A549 (cell line): ENCODE results near the gene RTN4. TPM values are rescaled to one million over a fixed set of nuclear protein-coding genes. Genes with fewer than 3 reads are reported as not detected.

Experiments used
- ATAC-seq, 2 experiments: fragments of 200-7000 bp in 1 of 2; fragments of >200 bp in 1 of 2; cut with Nextera tagmentation in 1 of 2; cut with Tn5 transposase in 1 of 2; 3 replicates each; pipeline versions ENCODE4 v1.8.0 to v1.9.1; 2018 to 2020; ENCODE audit warnings: mild to moderate bottlenecking in 1 of 2, moderate library complexity in 1 of 2
- CTCF ChIA-PET: fragments of 300-600 bp; sonication (Branson Sonifier 250); formaldehyde crosslinking; extraction: SDS; loops from one replicate; lab custom pipeline; 2021; ENCODE audit warnings: antibody characterized with exemption, inconsistent platforms; lab: Yijun Ruan, JAX
- POLR2A ChIA-PET: fragments of 350-600 bp; formaldehyde crosslinking; extraction: SDS; loops from one replicate; lab custom pipeline; 2021; ENCODE audit warnings: antibody characterized with exemption, inconsistent platforms; lab: Yijun Ruan, JAX
- DNase-seq, 2 experiments: peaks; one replicate each; pipeline versions ENCODE4 v3.0.0 to v3.0.0-alpha.2; 2011 to 2016; ENCODE audit warnings: low read depth in 1 of 2, low spot score in 1 of 2
- FAIRE-seq: peaks from 2 replicates; lab custom pipeline; 2011; peaks lifted over from hg19 to GRCh38; lab: Jason Lieb, UNC
- H3K27ac ChIP-seq, 2 experiments: fragments of >200 bp; sonication (Bioruptor Twin); formaldehyde crosslinking; 3 replicates each; pipeline ENCODE4 v1.5.1; 2016 to 2017
- H3K4me1 ChIP-seq: fragments of >200 bp; sonication (Bioruptor Twin); formaldehyde crosslinking; 3 replicates; pipeline ENCODE4 v1.6.1; 2016
- H3K4me2 ChIP-seq: fragments of >200 bp; sonication (Bioruptor Twin); formaldehyde crosslinking; 3 replicates; pipeline ENCODE4 v1.6.1; 2016
- H3K4me3 ChIP-seq: fragments of >200 bp; sonication (Bioruptor Twin); formaldehyde crosslinking; 3 replicates; pipeline ENCODE4 v1.5.1; 2016
- H3K9me3 ChIP-seq: fragments of >200 bp; sonication (Bioruptor Twin); formaldehyde crosslinking; 3 replicates; pipeline ENCODE4 v1.6.1; 2016
- BHLHE40 ChIP-seq: IDR thresholded peaks from 2 replicates; pipeline ENCODE4 v1.6.1; 2012; ENCODE audit warnings: low read depth, low read length, inconsistent platforms
- CBX2 ChIP-seq: fragments of 200-600 bp; sonication (generic); IDR thresholded peaks from 2 replicates; pipeline ENCODE4 v1.6.1; 2016; ENCODE audit warnings: low read depth, mild to moderate bottlenecking, borderline replicate concordance
- CTCF ChIP-seq: fragments of >200 bp; sonication (Bioruptor Twin); formaldehyde crosslinking; IDR thresholded peaks from 3 replicates; pipeline ENCODE4 v1.5.1; 2016
- E2F6 ChIP-seq: IDR thresholded peaks from 2 replicates; pipeline ENCODE4 v1.6.1; 2012; ENCODE audit warnings: low read depth, borderline replicate concordance
- EHF ChIP-seq: fragments of 250-450 bp; sonication (Bioruptor Pico); IDR thresholded peaks from 2 replicates; pipeline ENCODE4 v1.5.0; 2020; ENCODE audit warnings: mild to moderate bottlenecking
- ELK1 ChIP-seq: fragments of 150-350 bp; IDR thresholded peaks from 2 replicates; pipeline ENCODE4 v1.6.1; 2014; ENCODE audit warnings: low read depth, mild to moderate bottlenecking, low read length
- EP300 ChIP-seq, 2 experiments: fragments of >200 bp; sonication (Bioruptor Twin); formaldehyde crosslinking; IDR thresholded peaks; 2 replicates in 1 of 2; 3 replicates in 1 of 2; pipeline ENCODE4 v1.6.1; 2016 to 2017
- ESRRA ChIP-seq: fragments of 150-350 bp; IDR thresholded peaks from 2 replicates; pipeline ENCODE4 v1.6.1; 2014; ENCODE audit warnings: mild to moderate bottlenecking, low read length, borderline replicate concordance
- FOSB ChIP-seq: fragments of 250-450 bp; sonication (Bioruptor Pico); IDR thresholded peaks from 2 replicates; pipeline ENCODE4 v1.5.0; 2020; ENCODE audit warnings: mild to moderate bottlenecking, moderate library complexity
- HMGXB4 ChIP-seq: fragments of 250-450 bp; sonication (Bioruptor Pico); IDR thresholded peaks from 2 replicates; pipeline ENCODE4 v1.5.0; 2021; ENCODE audit warnings: mild to moderate bottlenecking, moderate library complexity, borderline replicate concordance
- HOXA7 ChIP-seq: fragments of 250-450 bp; sonication (Bioruptor Pico); IDR thresholded peaks from 2 replicates; pipeline ENCODE4 v1.5.0; 2020; ENCODE audit warnings: mild to moderate bottlenecking, moderate library complexity
- HOXB5 ChIP-seq: fragments of 250-450 bp; sonication (Bioruptor Pico); IDR thresholded peaks from 2 replicates; pipeline ENCODE4 v1.5.0; 2020; ENCODE audit warnings: mild to moderate bottlenecking, moderate library complexity
- JUN ChIP-seq, 2 experiments: fragments of >200 bp; sonication (Bioruptor Twin); formaldehyde crosslinking; IDR thresholded peaks; 2 replicates in 1 of 2; 3 replicates in 1 of 2; pipeline ENCODE4 v1.6.1; 2016 to 2017
- JUNB ChIP-seq: fragments of >200 bp; sonication (Bioruptor Twin); formaldehyde crosslinking; IDR thresholded peaks from 2 replicates; pipeline ENCODE4 v1.6.1; 2016
- MAFK ChIP-seq: fragments of 450-650 bp; IDR thresholded peaks from 2 replicates; pipeline ENCODE4 v1.6.1; 2014; ENCODE audit not compliant: partially characterized antibody
- NFE2L2 ChIP-seq: fragments of 150-350 bp; conservative IDR thresholded peaks from 2 replicates; pipeline ENCODE4 v1.6.1; 2014; ENCODE audit warnings: low read length
- NPAS2 ChIP-seq: fragments of 250-450 bp; sonication (Bioruptor Pico); IDR thresholded peaks from 2 replicates; pipeline ENCODE4 v1.8.0; 2022; ENCODE audit warnings: mild to moderate bottlenecking, moderate library complexity, borderline replicate concordance
- POLR2AphosphoS2 ChIP-seq: conservative IDR thresholded peaks from 2 replicates; pipeline ENCODE4 v1.6.1; 2012; ENCODE audit warnings: low read length, improper control_type of control experiment, inconsistent platforms
- RAD21 ChIP-seq, 2 experiments: fragments of >200 bp in 1 of 2; sonication (Bioruptor Twin) in 1 of 2; formaldehyde crosslinking in 1 of 2; IDR thresholded peaks in 1 of 2; conservative IDR thresholded peaks in 1 of 2; 2 replicates in 1 of 2; 3 replicates in 1 of 2; pipeline ENCODE4 v1.6.1; 2012 to 2018; ENCODE audit warnings: inconsistent platforms in 1 of 2
- REST ChIP-seq: fragments of 200-600 bp; sonication (generic); IDR thresholded peaks from 2 replicates; pipeline ENCODE4 v1.6.1; 2016; ENCODE audit warnings: antibody characterized with exemption, mild to moderate bottlenecking, moderate library complexity
- RNF2 ChIP-seq: fragments of 200-600 bp; sonication (generic); IDR thresholded peaks from 2 replicates; pipeline ENCODE4 v1.6.1; 2016; ENCODE audit warnings: low read depth, mild to moderate bottlenecking, antibody characterized with exemption, moderate library complexity, borderline replicate concordance
- USF2 ChIP-seq: fragments of 450-650 bp; IDR thresholded peaks from 2 replicates; pipeline ENCODE4 v1.6.1; 2014; ENCODE audit warnings: antibody characterized with exemption
- ZC3H11A ChIP-seq: fragments of 450-650 bp; IDR thresholded peaks from 2 replicates; pipeline ENCODE4 v1.6.1; 2014; ENCODE audit warnings: antibody characterized with exemption, mild to moderate bottlenecking
- ZNF302 ChIP-seq: fragments of 250-450 bp; sonication (Bioruptor Pico); IDR thresholded peaks from 2 replicates; pipeline ENCODE4 v1.9.0; 2021; ENCODE audit warnings: inconsistent platforms, mild to moderate bottlenecking, moderate library complexity
- WGBS: methylation state at CpG from one replicate; pipeline ENCODE4 v1.1.6; 2017; ENCODE audit errors: missing lambda C conversion rate; 5-methylcytosine and 5-hydroxymethylcytosine counted together
- polyA plus RNA-seq, 4 experiments: library from polyadenylated mRNA; depleted of rRNA in 3 of 4; stranded (reverse); fragments of >200 nt; fragmentation: RNase III in 1 of 4; extraction: RNeasy Plus Mini Kit Qiagen cat#74134 plus additional on column Dnase treatment in 1 of 4; gene quantifications; 2 replicates in 3 of 4; 3 replicates in 1 of 4; pipeline ENCODE4 v1.2.3, GENCODE V29; 2011 to 2017

The RTN4 gene
- polyA plus RNA-seq, 2 of the 4 experiments (the other 2 are of a cell fraction) = 302 to 403 TPM

GRCh38 chr2:55049043-55049820 lies 1.0 kb downstream of the RTN4 start (continued):
- TF ChIP-seq HMGXB4 (CRISPR knock-in tag) = peak; percentile 59; the same call in 1 of the 2 replicates
- TF ChIP-seq EHF (CRISPR knock-in tag) = no peak
- TF ChIP-seq ESRRA = no peak
- no peak for TF ChIP-seq NPAS2 (CRISPR knock-in tag)

GRCh38 chr2:55048508-55049042 lies 1.7 kb downstream of the RTN4 start:
- TF ChIP-seq FOSB (CRISPR knock-in tag) = no peak
- no peak for TF ChIP-seq ZNF302 (CRISPR knock-in tag)
- TF ChIP-seq RAD21 (conservative IDR thresholded peaks at IDR 0.05 in 1 of 2, IDR thresholded peaks at IDR 0.05 in 1 of 2) = peak in 1 of 2 experiments; percentile 28; a peak in 1 of 5 replicates
- 0 out of 2 replicates have a peak, but pooled peaks have one; percentile 46 for TF ChIP-seq HOXA7 (CRISPR knock-in tag)
- TF ChIP-seq JUN (IDR thresholded peaks at IDR 0.05) = no peak
- TF ChIP-seq USF2 = peak; percentile 82
- no peak for TF ChIP-seq EP300 (IDR thresholded peaks at IDR 0.05)
- no peak for TF ChIP-seq HOXB5 (CRISPR knock-in tag)
- no peak for TF ChIP-seq RNF2
- TF ChIP-seq BHLHE40 = peak; percentile 54; the same call in 1 of the 2 replicates
- TF ChIP-seq CTCF = no peak
- TF ChIP-seq MAFK = no peak
- TF ChIP-seq CBX2 = no peak
- TF ChIP-seq REST = no peak; the same call in 1 of the 2 replicates
- TF ChIP-seq EHF (CRISPR knock-in tag) = no peak
- no peak for TF ChIP-seq JUNB
- peak; percentile 31; the same call in 1 of the 2 replicates for TF ChIP-seq E2F6
- no peak for TF ChIP-seq ELK1
- no peak for TF ChIP-seq ZC3H11A
- TF ChIP-seq NFE2L2 = no peak
- 0 out of 2 replicates have a peak, but pooled peaks have one; percentile 12 for TF ChIP-seq POLR2AphosphoS2
- peaks cover 55% of the 10 kb centered on the region for H3K4me1 ChIP-seq
- H3K4me2 ChIP-seq = peak overlapping the region; percentile 96
- 2% methylated on average over 16 of the region's 16 CpGs for WGBS
- FAIRE-seq (no peak), ATAC-seq (no peak), DNase-seq (peak in 1 of 2 experiments; percentile 71)
- H3K4me3 ChIP-seq = peak overlapping the region; percentile 95
- H3K9me3 ChIP-seq = no peaks in the 10 kb centered on the region
- H3K27ac ChIP-seq = peak overlapping the region; percentile 94 to 97
- ChIA-PET CTCF (interaction anchor here (0.7 to 4.8 kb wide), 55 partner anchors 8 to 326 kb away, joined by 3 to 198 read pairs (median 6); partner anchors contain the start of genes EML6 and MTIF2), POLR2A (interaction anchor here (0.6 to 3.8 kb wide), 16 partner anchors 8 to 149 kb away, joined by 3 to 41 read pairs (median 3); no protein-coding TSS in a partner anchor)
